ENCODE measurements around the gene MX2. TPM values are rescaled to one million over a fixed set of nuclear protein-coding genes. Genes with fewer than 3 reads are reported as not detected.

Gene MX2
- total and polyA plus RNA-seq, 8 donors, result 1.1 to 31.9 (median 1.9) TPM

DNA sequence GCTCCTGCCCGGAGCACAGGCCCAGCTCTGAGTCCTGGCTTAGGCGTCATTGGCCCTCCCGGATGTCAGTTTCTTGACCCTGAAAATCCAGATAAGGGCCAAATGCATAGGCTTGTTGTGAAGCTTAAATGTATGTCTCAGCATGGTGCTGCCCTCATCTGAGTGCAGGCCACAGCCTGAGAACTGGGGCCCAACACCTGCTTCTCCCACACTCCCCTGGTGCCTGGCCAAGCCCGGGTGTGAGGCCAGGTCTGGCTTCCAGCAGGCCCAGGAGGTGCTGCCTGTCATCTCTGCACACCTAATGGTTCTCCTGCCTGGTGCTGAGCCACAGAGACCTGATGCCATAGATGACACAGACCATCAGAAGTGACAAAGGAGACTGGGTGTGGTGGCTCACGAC lies 14.0 kb downstream of the MX2 start:
- Histone ChIP-seq H3K27ac (no peak overlapping the region), H3K4me1 (no peaks in the 10 kb centered on the region), H3K36me3 (peaks cover 0 to 49% of the 10 kb centered on the region in 2 donors), H3K4me3 (no peak overlapping the region), H3K27me3 (no peaks in the 10 kb centered on the region), H3K9me3 (no peaks in the 10 kb centered on the region)
- DNase-seq, result no peak
- no peak for ATAC-seq
- TF ChIP-seq, protein P1, sequence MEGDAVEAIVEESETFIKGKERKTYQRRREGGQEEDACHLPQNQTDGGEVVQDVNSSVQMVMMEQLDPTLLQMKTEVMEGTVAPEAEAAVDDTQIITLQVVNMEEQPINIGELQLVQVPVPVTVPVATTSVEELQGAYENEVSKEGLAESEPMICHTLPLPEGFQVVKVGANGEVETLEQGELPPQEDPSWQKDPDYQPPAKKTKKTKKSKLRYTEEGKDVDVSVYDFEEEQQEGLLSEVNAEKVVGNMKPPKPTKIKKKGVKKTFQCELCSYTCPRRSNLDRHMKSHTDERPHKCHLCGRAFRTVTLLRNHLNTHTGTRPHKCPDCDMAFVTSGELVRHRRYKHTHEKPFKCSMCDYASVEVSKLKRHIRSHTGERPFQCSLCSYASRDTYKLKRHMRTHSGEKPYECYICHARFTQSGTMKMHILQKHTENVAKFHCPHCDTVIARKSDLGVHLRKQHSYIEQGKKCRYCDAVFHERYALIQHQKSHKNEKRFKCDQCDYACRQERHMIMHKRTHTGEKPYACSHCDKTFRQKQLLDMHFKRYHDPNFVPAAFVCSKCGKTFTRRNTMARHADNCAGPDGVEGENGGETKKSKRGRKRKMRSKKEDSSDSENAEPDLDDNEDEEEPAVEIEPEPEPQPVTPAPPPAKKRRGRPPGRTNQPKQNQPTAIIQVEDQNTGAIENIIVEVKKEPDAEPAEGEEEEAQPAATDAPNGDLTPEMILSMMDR (IDR thresholded peaks at IDR 0.05), result no peak
- intact Hi-C loops (cut with DNase I), result no loop called here

DNA sequence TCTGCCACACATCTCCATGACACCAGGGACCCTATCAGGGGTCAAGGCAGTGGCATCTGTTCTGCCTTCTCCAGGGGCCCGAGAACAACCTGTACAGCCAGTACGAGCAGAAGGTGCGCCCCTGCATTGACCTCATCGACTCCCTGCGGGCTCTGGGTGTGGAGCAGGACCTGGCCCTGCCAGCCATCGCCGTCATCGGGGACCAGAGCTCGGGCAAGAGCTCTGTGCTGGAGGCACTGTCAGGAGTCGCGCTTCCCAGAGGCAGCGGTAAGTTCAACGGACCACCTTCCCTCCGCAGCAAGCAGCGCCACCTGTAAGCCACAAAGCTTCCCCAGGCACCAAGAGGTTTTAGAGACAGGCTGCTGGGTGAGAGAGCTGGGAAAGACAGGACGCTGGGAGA lies 15.9 kb downstream of the MX2 start:
- TF ChIP-seq, protein P1 (IDR thresholded peaks at IDR 0.05), result no peak
- H3K4me1 ChIP-seq, result no peaks in the 10 kb centered on the region
- peaks cover 0 to 67% of the 10 kb centered on the region in 2 donors for H3K36me3 ChIP-seq
- no peak for ATAC-seq
- H3K9me3 ChIP-seq, result peaks cover 0 to 3% of the 10 kb centered on the region in 2 donors
- no peak for DNase-seq
- H3K27me3 ChIP-seq, result no peaks in the 10 kb centered on the region
- H3K27ac ChIP-seq, result no peak overlapping the region
- intact Hi-C loops (cut with DNase I), result no loop called here
- no peak overlapping the region for H3K4me3 ChIP-seq

DNA sequence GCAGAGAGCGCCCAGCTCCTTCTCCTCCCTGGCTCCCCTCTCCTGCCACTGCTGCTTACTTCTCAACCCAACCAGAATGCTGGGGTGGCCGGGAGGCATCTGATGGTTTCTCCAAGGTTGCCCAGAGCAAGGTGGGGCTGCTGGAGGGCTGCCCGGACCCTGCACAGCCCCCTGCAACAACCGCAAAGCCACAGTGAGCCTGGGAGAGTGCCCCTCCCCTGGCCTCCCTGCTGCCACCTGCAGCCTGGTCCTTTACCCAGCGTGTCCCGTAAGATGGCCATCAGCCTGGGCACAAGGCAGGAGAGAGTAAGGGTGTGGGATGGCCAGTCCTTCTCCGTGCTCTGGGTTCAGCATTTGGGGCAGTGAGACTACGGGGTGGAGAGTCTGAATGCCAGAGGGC lies 17.0 kb downstream of the MX2 start:
- H3K4me3 ChIP-seq, result no peak overlapping the region
- H3K27me3 ChIP-seq, result no peaks in the 10 kb centered on the region
- ATAC-seq, result no peak
- peaks cover 0 to 79% of the 10 kb centered on the region in 2 donors for H3K36me3 ChIP-seq
- no peak overlapping the region for H3K27ac ChIP-seq
- no peaks in the 10 kb centered on the region for H3K4me1 ChIP-seq
- intact Hi-C loops (cut with DNase I), result no loop called here
- peaks cover 0 to 3% of the 10 kb centered on the region in 2 donors for H3K9me3 ChIP-seq
- DNase-seq, result peak in 1 of 4 donors; percentile 22
- TF ChIP-seq, protein P1 (IDR thresholded peaks at IDR 0.05), result no peak

- Histone ChIP-seq H3K9me3 (peaks cover 0 to 3% of the 10 kb centered on the region in 2 donors), H3K4me1 (no peaks in the 10 kb centered on the region), H3K27me3 (no peaks in the 10 kb centered on the region), H3K27ac (no peak overlapping the region), H3K4me3 (no peak overlapping the region), H3K36me3 (peaks cover 0 to 82% of the 10 kb centered on the region in 2 donors)
- TF ChIP-seq, protein P1 (IDR thresholded peaks at IDR 0.05), result no peak
- DNase-seq (peak in 1 of 4 donors; percentile 25), ATAC-seq (no peak)
- intact Hi-C loops (cut with DNase I), result no loop called here
Measured at GRCh38 chr21:41379901-41380300, 18.1 kb downstream of the MX2 start.

GRCh38 chr21:41381731-41382130 lies 19.9 kb downstream of the MX2 start:
- H3K4me3 ChIP-seq, result no peak overlapping the region
- ATAC-seq (no peak), DNase-seq (no peak)
- H3K9me3 ChIP-seq, result peaks cover 0 to 3% of the 10 kb centered on the region in 2 donors
- intact Hi-C loops (cut with DNase I), result no loop called here
- TF ChIP-seq, protein P1 (IDR thresholded peaks at IDR 0.05), result no peak
- H3K27me3 ChIP-seq, result no peaks in the 10 kb centered on the region
- H3K36me3 ChIP-seq, result peaks cover 0 to 85% of the 10 kb centered on the region in 2 donors
- no peak overlapping the region for H3K27ac ChIP-seq
- H3K4me1 ChIP-seq, result no peaks in the 10 kb centered on the region

Data from left lung (tissue), 10 donors.